ENCODE data around the gene UNC13B. TPM values are rescaled to one million over a fixed set of nuclear protein-coding genes. Genes with fewer than 3 reads are reported as not detected.

Gene UNC13B
- total RNA-seq, 5 donors from 2014 or later (not counting 1 experiment from before 2014, with no cell fraction given) = 0.45 to 1.2 (median 0.72) TPM

Other genes starting within 250 kb of the UNC13B start
- not detected for gene PHF24, start 203.7 kb upstream of the UNC13B start, total RNA-seq
- 1 to 10 TPM; 1.3 to 2.4 (median 1.7) TPM for gene DNAJB5, start 172.3 kb upstream of the UNC13B start, total RNA-seq
- 100 to 1,000 TPM; 141 to 232 (median 167) TPM for gene VCP, start 89.4 kb upstream of the UNC13B start, total RNA-seq
- gene FANCG, start 82.1 kb upstream of the UNC13B start, total RNA-seq = 10 to 100 TPM; 20.0 to 30.7 (median 28.2) TPM
- gene PIGO, start 65.4 kb upstream of the UNC13B start, total RNA-seq = 10 to 100 TPM; 23.0 to 32.1 (median 29.9) TPM
- gene STOML2, start 58.9 kb upstream of the UNC13B start, total RNA-seq = 10 to 100 TPM; 35.8 to 58.2 (median 53.7) TPM
- gene ATOSB, start 46.1 kb upstream of the UNC13B start, total RNA-seq = 10 to 100 TPM in 1 of 5 donors, 1 to 10 TPM in 4; 4.7 to 12.7 (median 8.9) TPM